ENCODE results near the gene GABRA4. TPM values are rescaled to one million over a fixed set of nuclear protein-coding genes. Genes with fewer than 3 reads are reported as not detected.

The GABRA4 gene
- total RNA-seq, result 54.1 TPM

DNA sequence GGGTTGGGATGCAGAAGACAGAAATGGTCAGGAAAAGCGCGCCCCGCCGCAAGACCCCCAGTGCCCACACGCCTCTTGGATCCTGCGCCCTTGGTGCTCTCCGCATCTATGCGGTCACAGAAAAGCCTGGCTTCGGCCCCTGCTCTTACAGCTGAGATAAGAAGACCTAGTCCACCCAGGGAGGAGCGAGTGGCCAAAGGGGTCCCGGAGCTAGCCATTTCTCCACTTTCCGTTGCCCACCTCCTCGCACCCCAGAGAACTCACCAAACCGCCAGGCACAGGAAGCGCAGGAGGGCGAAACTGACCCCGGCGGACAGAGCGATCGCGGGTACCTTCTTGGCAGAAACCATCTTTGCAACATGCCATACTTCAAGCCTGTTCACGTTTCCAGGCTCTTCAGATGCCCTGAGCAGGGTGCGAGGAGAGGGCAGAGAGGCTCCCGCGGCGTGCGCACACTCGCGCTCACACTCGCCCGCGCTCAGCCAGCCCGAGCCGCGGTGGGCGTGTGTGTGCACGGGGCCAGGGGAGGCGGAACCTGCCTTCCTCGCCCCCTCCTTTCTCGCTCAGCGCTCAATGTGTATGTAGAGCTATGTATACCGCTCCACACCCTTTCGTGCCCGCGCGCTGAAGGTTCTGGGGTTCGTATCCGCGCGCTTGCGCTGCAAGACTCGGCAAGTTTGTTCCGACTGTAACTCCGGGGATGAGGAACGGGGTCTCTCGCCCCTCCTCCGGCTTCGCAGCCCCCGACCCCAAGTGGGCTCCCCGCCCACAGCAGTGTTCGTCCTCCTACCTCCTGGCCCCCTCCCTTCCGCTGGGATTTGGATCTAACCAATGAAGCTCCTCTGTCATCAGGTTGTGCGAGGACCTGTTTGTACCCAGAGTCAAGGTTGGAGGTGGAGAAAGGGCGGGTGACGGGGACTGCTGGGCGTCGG, at the start of gene GABRA4:
Gene GABRA4, minus strand, starts transcription at position 507 of the 932 bp plus-strand sequence. Its CDS starts 157 bp downstream, at position 350.

DNA sequence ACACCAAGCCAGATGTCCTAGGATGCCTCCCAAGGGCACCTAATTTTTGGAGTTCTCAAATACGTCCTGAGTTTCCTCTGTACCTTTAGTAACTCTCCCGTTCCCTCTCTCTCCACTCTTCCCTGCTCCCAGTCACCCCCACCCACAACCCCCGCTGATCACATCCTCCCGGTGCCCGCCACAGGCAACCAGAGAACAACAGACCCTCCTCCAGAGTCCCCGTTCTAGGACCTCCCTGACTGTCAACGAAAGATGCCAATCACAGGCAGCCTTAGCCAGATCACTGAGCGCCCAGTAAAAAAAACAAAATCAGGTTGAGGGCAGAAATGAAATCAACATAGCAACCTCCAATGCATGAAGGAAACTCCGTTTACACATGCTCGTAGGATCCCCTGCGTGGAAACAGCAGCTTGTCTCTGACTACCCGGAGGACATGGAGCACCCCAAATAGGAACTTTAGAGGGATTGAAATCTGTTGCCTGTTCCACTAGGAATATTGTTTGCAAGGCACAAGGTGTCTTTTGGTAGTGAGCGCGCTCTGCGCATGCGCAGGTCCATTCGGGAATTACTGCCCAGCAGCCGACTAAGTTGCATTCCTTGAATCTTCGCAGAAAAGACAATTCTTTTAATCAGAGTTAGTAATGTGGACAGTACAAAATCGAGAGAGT, 37.8 kb upstream of the GABRA4 start, which contains the start of gene GABRB1:
Gene GABRB1, plus strand, starts transcription at position 557 of the 668 bp plus-strand sequence.

DNA sequence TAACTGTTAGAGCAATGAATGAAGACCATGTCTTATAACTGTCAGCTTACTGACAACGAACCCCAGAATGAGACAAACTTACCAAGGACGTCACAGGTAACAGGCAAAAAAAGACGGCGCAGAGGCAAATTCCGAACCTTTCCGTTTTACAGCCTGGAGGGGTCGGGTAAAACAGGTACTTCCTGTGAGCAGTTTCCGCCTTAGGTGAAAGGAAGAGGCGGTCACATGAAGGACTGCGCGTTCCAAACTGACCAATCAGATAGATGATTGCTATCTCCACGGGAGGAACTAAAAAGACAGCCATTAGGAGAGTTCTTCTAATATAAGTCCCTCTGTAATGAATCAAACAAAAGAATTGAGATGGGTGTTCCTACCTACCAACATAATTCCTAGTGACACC, 84.3 kb downstream of the GABRA4 start, which contains the start of gene COX7B2:
Gene COX7B2, minus strand, starts transcription at position 168 of the 400 bp plus-strand sequence. CDS start 174,053 bp downstream, outside the sequence.

Other genes starting within 250 kb of the GABRA4 start
- gene COX7B2, start 84.3 kb downstream of the GABRA4 start, total RNA-seq, result not detected
- gene GABRB1, start 38.0 kb upstream of the GABRA4 start, total RNA-seq, result 139 TPM

Measured in parietal lobe (tissue), 1 donor.